Ecto neural progenitor cell (in vitro differentiated cells): ENCODE results near the gene ZNF736.
"Not testable (repeated sequence)": the region's sequence is repeated elsewhere in the genome, so short reads cannot be mapped to it uniquely, and the experiment has no call there.

ENCODE experiments used
- DNase-seq: peaks from one replicate; pipeline ENCODE4 v3.0.0-alpha.2; 2018; ENCODE audit warnings: low spot score

The ZNF736 gene

GRCh38 chr7:64313740-64314491, at the start of gene ZNF736:
ZNF736 (plus strand) TSS chr7:64313961; CDS start chr7:64314151, 190 bp downstream.
- no peak for DNase-seq

- no peak for DNase-seq
These were observed 47.3 kb upstream of the ZNF736 start for GRCh38 chr7:64266341-64266919.

- no peak for DNase-seq
These were observed 36.1 kb upstream of the ZNF736 start for GRCh38 chr7:64277630-64278029.

- DNase-seq, result no peak
These were observed 18.9 kb upstream of the ZNF736 start for GRCh38 chr7:64294701-64295420.

GRCh38 chr7:64297418-64297817, 16.3 kb upstream of the ZNF736 start:
- DNase-seq, result not testable (repeated sequence)

- no peak for DNase-seq
These were observed 12.9 kb upstream of the ZNF736 start for GRCh38 chr7:64300641-64301405.

- no peak for DNase-seq
These were observed 6.3 kb upstream of the ZNF736 start for GRCh38 chr7:64307254-64308015.

GRCh38 chr7:64308016-64308270, 5.8 kb upstream of the ZNF736 start:
- no peak for DNase-seq

- DNase-seq, result no peak
These were observed 3.3 kb upstream of the ZNF736 start for GRCh38 chr7:64310426-64310825.

GRCh38 chr7:64312826-64313225, 935 bp upstream of the ZNF736 start:
- DNase-seq, result no peak

GRCh38 chr7:64314566-64314965, 805 bp downstream of the ZNF736 start:
- no peak for DNase-seq

- not testable (repeated sequence) for DNase-seq
These were observed 2.4 kb downstream of the ZNF736 start for GRCh38 chr7:64316031-64316742.

GRCh38 chr7:64320547-64321513, 7.1 kb downstream of the ZNF736 start:
- DNase-seq, result no peak

- not testable (repeated sequence) for DNase-seq
These were observed 10.4 kb downstream of the ZNF736 start for GRCh38 chr7:64324166-64324565.

GRCh38 chr7:64348713-64349210, 35.0 kb downstream of the ZNF736 start:
- not testable (repeated sequence) for DNase-seq

- no peak for DNase-seq
These were observed 45.8 kb downstream of the ZNF736 start for GRCh38 chr7:64359543-64359942.

- no peak for DNase-seq
These were observed 57.4 kb downstream of the ZNF736 start for GRCh38 chr7:64371116-64371515.

- DNase-seq, result no peak
These were observed 59.3 kb downstream of the ZNF736 start for GRCh38 chr7:64373017-64373416.

GRCh38 chr7:64400401-64400800, 86.6 kb downstream of the ZNF736 start:
- DNase-seq, result no peak
